ENCODE results near the gene PLPP7. TPM values are rescaled to one million over a fixed set of nuclear protein-coding genes. Genes with fewer than 3 reads are reported as not detected.
"Not testable (repeated sequence)": the region's sequence is repeated elsewhere in the genome, so short reads cannot be mapped to it uniquely, and the experiment has no call there.

The PLPP7 gene
- total RNA-seq, 1 experiment from 2014 or later, result 0.56 TPM

DNA sequence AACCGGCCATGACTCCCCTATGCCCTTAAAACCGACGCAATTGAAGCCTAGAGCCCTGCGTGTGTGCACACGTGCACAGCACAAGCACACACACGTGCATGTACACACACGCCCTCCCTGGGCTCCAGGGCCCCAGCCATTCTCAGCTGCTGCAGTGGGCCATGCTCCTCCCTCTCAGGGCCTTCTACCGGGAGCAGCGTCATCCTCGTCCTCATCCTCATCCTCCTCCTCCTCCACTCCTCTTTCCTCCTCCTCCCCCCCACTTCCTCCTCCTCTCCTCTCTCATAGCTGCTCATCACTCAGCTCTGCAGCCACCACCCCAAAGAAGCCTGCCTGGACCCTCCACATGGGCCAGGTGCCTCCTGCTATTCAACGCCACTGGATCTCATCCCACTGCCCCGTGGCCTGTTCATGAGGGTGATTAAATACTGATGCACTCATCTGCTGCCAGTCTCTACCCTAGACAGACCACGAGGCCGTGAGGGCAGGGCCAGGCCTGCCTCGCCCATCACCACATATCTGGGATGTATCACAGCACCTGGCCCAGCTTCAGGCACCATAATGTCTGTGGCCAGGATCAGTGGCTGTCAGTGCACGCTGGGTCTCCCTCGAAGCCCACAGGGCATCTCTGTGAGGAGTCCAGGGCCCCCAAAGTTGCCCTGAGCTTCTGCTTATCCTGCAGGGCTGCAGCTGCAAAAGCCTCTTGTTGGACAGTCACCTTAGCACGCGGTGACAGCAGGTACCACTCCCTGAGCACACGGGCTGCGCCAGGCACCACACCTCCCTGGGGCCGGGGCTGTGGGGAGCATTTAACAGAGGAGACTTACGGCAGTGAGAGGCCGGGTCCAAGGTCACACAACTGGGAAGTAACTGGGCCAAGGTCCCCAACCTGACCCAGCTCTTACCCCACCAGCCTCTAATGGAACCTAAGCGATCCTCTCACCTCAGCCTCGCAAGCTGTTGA is 23.0 kb upstream of the PLPP7 start:
- no peak for DNase-seq (ENCODE audit: low read depth)

DNA sequence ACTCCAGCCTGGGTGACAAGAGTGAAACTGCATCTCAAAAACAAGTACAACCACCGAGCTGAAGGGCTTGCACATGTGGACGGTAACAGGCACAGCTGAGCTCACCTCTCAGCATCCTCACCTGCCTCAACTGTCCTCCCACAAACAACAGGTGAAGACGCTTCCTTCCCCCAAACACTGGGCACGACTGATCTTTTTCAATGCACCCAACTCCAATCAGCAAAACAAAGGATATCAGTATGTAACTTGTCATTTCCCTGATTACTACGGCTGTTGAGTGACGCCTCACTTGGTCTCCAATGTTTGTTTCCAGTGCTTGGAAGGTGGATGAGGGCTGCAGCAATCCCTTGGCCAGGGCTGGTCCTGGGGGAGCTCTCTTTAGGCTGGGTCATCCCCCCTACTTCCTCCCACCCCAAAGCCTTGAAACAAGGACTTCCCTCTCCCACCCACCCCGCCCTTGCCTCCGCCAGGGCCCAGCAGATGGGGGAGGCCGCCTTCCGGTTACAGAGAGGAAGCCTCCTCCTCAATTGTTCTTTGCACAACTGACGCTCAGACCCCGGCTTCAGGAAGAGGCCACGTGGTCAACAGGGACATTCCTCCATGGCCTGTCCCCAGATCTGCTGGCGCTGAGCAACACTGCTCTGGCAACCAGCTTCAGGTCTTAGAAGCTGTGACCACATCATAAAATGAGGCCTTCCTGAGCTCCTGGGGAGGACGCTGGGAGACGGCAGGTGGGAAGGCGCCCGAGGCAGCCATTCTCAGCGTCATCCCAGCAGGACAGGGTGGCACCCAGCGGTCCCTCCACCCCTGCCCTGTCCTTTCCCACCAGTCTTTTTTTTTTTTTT is 19.1 kb upstream of the PLPP7 start:
- DNase-seq (ENCODE audit: low read depth), result no peak

DNA sequence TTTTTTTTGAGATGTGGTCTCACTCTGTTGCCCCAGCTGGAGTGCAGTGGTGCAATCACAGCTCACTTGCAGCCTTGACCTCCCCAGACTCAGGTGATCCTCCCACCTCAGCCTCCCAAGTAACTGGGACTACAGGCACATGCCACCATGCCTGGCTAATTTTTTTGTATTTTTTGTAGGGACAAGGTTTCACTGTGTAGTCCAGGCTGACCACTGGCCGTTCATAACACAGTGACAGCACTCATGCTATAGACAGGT is 18.6 kb upstream of the PLPP7 start:
- not testable (repeated sequence) for DNase-seq (ENCODE audit: low read depth)

DNA sequence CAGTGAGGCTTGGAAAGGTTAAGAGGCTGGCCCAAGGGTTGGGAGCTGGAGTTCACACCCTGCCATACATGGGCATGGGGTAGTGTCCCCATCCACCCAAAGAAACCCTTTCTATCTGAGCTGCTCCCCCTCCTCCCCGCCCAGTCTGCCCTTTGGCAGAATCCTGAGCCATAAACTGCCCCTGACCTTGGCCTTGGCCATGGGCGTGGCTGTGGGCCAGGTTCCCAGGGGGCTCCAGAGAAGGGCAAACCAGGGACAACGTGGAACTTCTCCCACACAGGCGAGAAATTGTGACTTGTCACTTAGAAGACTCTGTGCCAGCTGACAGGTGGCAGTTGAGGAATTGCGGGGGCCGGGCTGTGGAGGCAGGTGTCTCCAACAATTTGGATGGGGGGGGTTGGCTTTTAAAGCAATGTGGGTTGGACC is 18.0 kb upstream of the PLPP7 start:
- DNase-seq (ENCODE audit: low read depth), result no peak

DNA sequence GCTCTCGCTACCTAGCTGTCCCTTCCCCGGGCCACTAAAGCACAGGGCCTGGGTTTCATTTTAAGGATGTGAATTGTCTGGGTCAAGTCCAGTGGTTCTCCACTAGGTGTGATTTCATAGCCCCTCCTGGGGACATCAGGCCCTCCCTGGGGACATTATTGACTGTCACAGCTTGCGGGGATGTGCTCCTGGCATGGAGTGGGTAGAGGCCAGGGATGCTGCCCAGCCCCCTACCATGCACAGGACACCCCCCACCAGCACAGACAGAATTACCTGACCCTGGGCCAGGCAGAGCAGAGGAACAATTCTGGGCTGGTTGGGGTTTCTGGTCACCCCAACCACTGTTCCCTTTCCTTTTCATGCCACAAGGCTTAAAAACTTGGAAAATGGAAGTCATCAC is 17.3 kb upstream of the PLPP7 start:
- no peak for DNase-seq (ENCODE audit: low read depth)

DNA sequence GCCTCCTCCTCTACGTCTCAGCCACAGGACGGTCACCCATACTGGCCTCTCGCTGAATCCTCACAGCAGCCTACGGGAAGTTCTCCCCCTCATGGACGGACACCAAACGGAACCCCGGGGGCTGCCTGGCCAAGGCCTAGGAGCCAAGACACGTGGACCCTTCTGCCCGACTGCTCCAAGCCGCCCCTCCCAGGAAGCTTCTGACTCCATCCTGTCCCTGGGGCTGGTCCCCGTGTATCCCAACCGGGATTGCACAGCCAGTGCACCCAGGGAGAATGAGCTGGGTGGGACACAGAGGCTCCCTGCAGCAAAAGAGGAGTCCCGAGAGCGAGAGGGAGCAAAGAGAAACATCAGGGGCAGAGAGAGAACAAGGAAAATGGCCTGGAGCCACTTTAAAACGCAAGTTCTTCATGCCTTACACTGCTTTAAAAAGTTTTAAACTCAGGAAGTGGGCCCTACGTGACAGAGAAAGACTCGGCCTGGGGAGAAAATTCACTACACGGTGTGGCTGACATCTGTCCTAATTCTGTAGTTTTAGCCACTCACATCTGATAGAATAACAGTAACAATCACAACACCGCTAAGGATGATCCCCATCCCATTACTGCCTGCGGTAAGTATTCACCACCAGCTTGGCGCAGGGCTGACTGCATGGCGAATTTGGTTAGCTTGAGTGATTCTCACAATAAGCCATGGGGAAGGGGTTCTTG is 16.2 kb upstream of the PLPP7 start:
- no peak for DNase-seq (ENCODE audit: low read depth)

DNA sequence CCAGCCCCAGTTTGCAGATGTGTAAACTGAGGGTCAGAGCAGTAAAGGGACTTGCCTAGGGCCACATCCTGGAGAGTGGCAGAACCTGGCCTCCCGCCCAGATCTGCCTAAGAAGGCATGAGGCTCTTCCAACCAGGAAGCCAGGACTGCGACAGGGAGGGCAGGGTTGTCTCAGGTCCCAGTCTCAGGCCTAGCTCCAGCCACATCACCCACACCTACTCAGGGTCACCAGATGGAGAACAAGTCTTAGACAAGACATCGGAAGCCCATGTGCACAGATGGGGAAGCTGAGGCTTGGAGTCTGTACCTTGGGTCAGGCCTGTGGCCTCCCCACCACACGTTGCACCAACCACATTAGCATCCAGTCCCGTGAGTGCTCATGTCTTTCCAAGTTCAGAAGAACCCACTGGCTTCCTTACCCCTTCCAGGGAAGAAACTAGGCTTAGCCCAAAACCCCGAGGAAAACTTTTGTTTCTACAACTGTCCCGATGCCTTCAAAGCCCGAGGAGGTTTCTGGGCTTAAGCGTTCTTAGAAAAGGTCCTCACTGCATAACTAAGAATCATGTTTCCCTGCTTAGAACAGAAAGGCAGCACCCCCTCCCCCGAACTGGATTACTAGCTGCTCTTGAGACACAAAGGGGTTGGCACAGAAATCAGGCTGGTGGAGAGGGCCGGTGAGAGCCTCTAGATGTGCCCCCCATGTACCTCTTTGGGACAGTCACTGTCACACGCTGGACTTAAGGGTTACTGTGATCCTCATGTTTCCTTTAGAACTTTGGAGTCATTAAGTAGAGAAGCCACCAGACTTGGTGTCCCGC is 15.5 kb upstream of the PLPP7 start:
- DNase-seq (ENCODE audit: low read depth), result no peak

DNA sequence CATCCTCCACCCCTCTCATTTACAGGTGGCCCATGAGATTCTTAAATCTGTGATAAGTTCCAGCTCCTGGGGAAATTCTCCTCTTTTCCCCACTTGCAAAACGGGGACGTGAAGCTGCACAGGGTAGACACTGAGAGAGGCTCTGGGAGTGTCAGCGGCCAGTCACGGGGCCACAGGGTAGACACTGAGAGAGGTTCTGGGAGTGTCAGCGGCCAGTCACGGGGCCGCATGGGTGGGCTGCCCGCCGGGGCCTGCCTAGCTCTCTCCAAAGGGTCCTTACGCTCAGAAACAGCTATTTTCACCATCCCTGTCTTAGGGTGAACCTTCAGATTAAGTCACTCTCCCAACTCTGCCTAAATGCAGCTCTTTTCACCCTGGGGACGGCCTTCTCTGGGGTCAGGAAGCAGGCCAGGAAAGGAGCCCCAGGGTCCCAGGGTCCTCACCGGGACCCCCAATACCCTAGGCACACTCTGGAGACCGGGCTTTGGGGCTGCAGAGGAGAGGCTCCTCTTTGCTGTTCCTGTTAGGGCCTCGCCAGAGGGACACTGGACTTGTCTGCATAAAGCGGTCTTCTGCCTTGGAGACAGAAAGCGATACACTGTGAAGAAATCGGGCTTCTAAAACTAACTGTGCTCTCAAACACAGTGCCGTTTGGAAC is 14.7 kb upstream of the PLPP7 start:
- DNase-seq (ENCODE audit: low read depth), result no peak

DNA sequence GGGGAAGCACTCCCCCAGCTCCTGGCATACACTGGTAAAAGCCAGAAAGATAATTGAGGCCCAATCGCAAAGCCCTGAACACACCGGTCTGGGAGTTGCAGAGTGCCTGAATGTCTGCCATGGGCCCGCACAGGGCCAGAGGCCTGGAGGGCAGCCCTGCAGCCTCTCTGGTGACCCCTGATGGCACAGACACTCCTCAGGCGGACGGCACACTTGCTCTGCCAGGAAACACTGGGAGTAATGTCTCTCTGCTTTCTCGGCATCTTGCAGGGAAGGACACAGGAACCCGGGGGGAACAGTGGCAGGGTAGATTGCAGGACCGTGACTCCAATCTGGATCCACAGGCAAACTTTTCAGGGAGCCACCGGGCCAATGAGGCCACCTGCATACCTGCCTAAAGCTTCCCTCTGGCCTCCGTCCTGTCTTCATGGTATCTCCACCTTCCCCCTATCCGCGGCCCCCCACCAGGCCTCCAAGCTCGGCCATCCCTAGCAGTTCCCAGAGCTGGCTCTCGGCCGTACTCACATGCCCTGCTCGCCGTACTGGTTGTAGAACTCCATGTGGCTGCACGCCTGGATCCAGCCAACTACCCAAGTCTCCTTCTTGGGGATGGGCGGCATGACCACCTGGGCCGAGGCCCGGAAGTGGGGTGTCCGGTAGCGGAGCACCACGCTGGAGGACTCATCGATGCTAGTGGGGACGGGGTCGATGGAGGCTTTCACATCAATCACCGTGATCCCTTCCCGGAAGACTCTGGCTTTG is 14.0 kb upstream of the PLPP7 start:
- DNase-seq (ENCODE audit: low read depth), result no peak

DNA sequence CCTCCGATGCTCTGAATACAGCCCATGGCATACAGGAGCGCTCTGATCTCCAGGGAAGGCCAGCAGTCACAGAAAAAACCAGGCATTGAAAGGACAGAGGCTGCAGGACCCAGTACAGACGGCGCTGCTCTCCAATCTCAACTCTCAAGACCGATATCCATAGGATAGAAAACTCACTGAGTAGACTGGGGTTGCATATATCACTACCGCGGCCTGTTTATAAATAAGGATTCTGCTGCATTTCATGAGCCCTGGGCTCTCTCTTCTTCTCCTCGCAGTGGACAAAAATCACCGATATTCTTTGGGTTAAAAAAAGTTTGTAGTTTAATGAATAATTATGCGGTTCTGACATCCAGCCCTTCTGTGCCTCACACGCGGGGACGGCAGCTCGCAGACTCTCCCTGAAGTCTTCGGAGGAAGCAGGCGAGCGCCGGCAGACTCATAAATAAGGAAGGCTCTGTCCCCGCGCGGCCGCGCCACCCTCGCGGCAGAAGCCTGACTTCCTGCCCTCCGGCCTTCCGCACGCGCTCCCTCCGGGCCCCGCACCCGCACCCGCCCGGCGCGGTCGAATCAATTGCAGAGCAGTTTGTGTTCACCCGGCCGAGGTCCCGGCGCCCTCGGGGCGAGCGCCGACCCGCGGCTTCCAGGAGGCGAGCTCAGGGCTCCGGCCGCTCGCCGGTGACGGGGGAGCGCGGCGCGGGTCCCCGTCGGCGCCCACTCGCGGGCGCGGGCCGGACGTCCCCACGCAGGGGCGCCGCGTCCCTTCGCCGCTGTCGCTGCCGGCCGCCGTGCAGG is 13.2 kb upstream of the PLPP7 start, which contains the start of gene FAM78A:
TSS of gene FAM78A (minus strand) at position 417 of the 795 bp plus-strand sequence. CDS start at position 86, 331 bp downstream.
- DNase-seq (ENCODE audit: low read depth), result no peak

DNA sequence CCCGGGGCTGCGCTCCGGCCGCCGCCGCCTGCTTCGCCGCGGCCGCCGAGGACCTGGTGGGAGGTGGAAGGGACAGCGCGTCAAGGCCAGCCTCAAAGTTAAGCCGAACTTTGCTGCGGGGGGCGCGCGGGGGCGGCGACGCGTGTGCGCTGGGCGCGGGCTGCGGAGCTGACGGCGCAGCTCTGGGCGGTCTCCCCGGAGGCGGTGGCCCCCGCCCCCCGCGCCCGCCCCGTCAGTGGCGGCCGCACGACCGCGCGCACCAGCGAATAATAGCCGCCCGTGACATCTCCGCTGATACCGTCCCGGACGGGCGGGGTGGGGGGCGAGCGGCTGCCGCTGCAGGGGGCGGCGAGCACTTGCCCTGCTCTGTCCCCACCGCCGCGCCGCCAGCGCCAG is 12.6 kb upstream of the PLPP7 start:
- DNase-seq (ENCODE audit: low read depth), result no peak

DNA sequence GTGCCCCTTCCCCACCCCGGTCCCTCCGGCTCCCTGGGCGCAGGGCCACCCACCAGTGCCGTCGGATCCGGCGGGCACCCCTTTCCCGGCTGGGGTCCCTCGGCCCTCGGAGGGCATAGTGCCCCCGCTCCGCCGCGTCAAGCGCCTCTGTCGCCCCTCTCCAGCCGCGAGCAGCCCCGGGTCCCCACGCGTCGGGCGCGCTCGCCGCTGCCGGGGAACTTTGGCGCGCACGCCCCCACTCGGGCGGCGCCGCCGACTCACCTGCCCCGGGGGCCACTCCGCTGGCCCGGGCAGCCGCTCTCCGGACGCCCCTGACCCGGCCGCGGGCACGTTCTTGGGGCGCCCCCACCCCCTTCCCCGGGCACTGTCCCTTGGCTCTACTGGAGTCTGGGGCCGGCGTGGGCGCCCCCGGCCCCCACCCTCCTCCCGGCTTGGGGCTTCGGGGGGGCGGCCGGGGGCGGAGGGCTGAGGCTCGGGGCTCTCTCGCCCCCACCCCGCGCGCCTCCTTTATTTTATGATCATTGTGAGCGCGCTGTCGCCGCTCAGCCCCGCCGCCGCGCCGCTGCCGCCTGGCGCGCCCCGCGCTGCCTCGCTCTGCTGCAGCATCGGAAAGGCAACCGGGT is 12.1 kb upstream of the PLPP7 start:
- no peak for DNase-seq (ENCODE audit: low read depth)

DNA sequence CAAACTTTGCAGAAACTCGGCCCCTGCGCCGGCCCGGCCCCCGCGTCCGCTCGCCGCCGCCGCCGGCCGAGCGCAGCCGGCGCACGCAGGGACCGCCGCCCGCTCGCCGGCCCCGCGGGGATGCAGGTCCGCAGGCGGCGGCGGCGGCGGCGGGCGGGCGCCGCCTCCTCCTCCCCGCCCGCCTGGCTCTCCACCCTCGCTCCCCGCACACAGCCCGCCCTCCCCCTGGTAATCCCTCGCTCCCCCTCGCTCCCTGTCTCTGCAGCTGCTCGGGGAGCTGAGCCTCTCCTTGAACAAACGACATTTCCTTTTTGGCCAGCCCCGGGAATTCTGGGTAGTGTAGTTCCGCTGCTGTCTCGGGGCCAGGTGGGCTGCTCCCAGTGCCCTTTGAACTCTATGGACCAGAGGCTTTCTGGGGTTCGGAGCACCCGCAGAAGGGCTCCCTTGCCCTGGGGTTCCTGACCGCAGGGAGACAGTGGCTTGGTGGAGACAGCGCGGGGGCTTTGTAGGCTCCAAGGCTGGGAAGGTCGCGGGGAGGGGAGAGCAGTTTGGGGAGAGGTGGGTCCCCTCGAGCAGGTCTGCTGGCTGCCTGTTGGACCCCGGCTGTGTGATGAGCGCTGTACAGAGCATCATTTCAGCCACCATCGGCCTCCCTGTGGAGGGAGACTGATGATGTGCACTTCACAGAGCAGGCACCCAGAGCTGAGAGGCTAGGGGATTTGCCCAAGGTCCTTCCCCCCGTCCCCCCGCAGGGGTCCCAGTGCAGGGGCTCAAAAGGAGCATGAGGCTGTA is 11.4 kb upstream of the PLPP7 start:
- DNase-seq (ENCODE audit: low read depth), result peak; percentile 48

DNA sequence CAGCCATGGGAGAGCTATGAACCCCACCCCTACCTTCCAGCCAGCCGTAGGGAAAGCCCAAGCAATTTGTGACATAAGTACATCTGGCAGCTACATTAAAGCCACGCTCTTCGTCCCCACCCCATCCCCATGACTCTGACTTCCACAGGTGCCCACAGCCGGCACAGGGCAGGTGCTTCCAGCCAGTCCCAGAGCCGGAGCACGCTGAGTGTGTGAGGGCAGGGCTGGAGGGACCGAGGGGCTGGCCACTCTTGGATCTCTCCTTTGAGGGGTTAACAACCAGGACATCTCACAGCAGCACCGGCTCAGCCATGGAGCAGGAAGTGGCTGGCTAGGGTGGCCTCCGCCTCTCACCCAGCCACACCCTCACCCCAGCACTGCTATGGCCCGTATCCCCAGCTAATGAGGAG is 10.8 kb upstream of the PLPP7 start:
- DNase-seq (ENCODE audit: low read depth), result no peak

DNA sequence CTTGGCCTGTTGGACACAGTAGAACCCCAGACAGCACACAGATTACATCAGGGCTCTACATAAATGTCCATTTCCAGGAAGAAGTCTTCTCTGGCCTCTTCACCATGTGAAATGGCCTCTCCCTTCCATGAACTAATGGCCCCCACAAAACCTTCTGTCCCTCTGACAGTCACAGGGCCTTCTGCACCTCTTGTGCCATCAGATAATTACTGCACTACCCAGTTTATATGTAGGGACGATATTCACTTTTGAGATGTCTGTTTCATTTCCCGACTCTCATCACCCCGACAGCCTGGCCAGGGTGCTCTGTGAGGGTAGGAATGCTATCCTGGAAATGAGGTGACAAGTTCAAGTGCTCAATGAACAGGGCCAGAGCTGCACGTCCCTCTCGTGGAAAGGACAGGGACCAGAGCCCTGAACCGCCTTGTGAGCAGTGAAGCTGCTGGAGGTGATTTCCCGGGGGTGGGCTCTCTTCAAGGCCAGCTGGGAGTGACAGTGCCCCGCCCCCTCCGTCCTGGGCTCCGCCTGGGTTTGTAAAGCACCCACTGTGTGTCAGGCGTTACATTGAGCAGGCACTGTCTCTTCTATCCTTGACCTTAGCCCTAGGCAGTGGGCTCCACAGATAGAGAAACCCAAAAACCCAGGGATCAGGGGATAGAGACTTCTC is 10.2 kb upstream of the PLPP7 start:
- no peak for DNase-seq (ENCODE audit: low read depth)

DNA sequence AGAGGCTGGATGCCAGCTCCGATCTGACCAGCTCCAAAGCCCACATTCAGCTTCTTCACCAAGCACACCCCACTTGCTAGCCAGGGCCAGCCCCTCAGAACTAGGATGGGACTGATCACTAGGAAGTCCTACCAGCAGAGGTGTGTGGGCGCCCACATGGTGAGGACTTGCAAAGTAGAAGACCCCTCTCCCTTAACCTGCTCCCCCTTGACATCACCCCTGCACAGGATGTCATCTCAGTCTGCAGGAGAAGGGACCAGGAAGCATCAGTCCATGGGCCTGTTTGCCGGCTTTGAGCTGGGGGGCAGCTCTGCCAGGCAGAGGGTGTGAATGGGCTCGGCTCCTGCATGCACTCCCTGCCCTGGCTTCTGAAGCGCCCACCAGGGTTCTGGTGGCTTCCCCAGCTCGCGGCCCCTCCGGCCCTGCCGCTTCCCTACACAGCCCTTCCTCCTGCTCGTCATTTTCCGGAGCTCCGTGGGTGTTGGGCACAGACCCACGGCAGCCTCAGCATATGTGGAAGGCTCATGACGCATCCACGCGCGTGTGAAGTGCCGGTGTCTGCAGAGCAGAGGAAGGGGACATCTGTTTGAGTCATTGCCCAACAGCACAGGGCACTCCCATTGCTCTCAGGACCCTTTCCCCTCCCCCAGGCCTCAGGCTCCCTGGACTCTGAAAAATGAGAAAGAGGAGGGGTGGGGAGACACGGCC is 9.5 kb upstream of the PLPP7 start:
- DNase-seq (ENCODE audit: low read depth), result no peak
